Upper lobe of right lung (tissue), 1 donor: ENCODE results near the gene TDRD15. TPM values are rescaled to one million over a fixed set of nuclear protein-coding genes. Genes with fewer than 3 reads are reported as not detected.
A peak's percentile ranks its signal among the peaks of the same experiment; 100 is the strongest.

ENCODE experiments used
- ATAC-seq: fragments of 200-7000 bp; cut with Tn5 transposase; one replicate; pipeline ENCODE4 v1.9.1; 2020; ENCODE audit warnings: mild to moderate bottlenecking, moderate library complexity
- DNase-seq: peaks from one replicate; pipeline ENCODE4 v3.0.0-alpha.2; 2020
- H3K27ac ChIP-seq: fragments of 200-600 bp; one replicate; pipeline ENCODE4 v1.8.0; 2022
- H3K27me3 ChIP-seq: fragments of 200-600 bp; one replicate; pipeline ENCODE4 v1.8.0; 2022; ENCODE audit warnings: mild to moderate bottlenecking
- H3K36me3 ChIP-seq: fragments of 200-600 bp; one replicate; pipeline ENCODE4 v1.8.0; 2022
- H3K4me1 ChIP-seq: fragments of 200-600 bp; one replicate; pipeline ENCODE4 v1.8.0; 2022
- H3K4me3 ChIP-seq: fragments of 200-600 bp; one replicate; pipeline ENCODE4 v1.8.0; 2022; ENCODE audit warnings: mild to moderate bottlenecking
- H3K9me3 ChIP-seq: fragments of 200-600 bp; one replicate; pipeline ENCODE4 v1.8.0; 2022
- intact Hi-C: fragments of 100-400 bp; cut with DNase I; formaldehyde crosslinking; loops from one replicate; pipeline ENCODE4 v1.11.0; 2022
- total RNA-seq: library from RNA; stranded (reverse); fragmentation: NEBNext Ultra II Directional; extraction: Animal tissue kit (Norgen Biotek cat#: 25700); gene quantifications from one replicate; pipeline ENCODE4 v1.2.1, GENCODE V29; 2021
- TF ChIP-seq, protein P1 (sequence below): fragments of 200-600 bp; IDR thresholded peaks from one replicate; pipeline ENCODE4 v1.8.0; 2022; ENCODE audit warnings: antibody characterized with exemption
- donor health status: DM: no; HTN: yes; CAD: no; lungs with severe emphysema.

TDRD15 gene
- total RNA-seq, 1 donor from 2014 or later: not detected

DNA sequence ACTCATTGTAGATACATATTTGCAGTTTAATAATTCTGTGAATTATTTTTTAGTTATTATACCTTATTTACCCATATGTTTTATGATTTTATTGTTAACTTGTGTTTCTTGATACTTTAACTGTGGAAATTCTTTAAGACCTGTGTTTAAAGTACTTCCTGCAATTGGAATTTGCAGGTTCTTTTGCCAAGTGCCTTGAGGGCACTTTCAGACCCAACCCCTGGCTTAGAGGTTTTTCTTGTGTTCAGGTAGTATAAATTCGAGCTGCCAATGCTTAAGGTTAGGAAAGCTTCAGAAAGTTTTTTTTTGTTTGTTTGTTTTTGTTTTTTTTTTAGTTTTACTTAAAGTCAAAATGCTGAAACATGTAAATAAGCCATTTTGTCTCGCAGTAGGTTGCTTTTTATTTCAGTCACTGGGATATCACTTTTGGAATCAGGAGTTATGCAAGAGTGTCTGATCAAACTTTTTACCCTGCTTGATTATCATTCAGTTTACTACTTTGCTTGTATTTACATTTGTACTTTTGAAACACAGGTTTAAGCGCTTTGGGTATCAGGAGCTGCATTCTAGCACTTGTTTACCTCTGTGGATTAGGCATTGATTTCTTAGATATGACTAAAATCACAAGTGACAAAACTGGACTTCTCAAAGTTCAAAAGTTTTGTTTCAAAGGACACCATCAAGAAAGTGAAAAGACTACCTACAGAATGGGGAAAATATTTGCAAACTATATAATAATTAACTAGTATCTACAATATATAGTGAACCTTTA lies 31.8 kb downstream of the TDRD15 start:
- no peaks in the 10 kb centered on the region for H3K36me3 ChIP-seq
- no peaks in the 10 kb centered on the region for H3K27me3 ChIP-seq
- intact Hi-C loops: no loop called here
- TF ChIP-seq, protein P1, sequence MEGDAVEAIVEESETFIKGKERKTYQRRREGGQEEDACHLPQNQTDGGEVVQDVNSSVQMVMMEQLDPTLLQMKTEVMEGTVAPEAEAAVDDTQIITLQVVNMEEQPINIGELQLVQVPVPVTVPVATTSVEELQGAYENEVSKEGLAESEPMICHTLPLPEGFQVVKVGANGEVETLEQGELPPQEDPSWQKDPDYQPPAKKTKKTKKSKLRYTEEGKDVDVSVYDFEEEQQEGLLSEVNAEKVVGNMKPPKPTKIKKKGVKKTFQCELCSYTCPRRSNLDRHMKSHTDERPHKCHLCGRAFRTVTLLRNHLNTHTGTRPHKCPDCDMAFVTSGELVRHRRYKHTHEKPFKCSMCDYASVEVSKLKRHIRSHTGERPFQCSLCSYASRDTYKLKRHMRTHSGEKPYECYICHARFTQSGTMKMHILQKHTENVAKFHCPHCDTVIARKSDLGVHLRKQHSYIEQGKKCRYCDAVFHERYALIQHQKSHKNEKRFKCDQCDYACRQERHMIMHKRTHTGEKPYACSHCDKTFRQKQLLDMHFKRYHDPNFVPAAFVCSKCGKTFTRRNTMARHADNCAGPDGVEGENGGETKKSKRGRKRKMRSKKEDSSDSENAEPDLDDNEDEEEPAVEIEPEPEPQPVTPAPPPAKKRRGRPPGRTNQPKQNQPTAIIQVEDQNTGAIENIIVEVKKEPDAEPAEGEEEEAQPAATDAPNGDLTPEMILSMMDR: no peak
- no peak overlapping the region for H3K27ac ChIP-seq
- H3K9me3 ChIP-seq: no peaks in the 10 kb centered on the region
- no peak overlapping the region for H3K4me3 ChIP-seq
- ATAC-seq (no peak), DNase-seq (no peak)
- no peaks in the 10 kb centered on the region for H3K4me1 ChIP-seq

DNA sequence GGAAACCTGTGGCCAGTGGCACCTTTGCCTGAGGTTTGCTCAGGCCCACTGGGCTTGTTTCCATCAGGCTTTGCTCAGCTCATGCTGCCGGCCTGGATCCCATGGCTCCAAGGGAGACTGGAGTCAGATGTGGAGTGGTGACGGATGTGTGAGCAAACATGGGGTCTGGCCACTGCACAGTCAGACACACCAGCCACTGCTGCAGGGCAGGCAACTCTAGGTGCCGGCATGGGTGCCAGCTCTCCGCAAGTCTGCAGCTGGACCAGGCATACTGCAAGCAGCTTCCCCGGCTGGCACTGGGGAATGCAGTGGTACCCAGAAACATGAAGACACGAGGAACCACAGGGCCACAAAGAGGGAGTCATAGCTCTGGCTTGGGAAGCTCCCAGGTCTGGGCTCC lies 37.4 kb downstream of the TDRD15 start:
- ATAC-seq: no peak
- peak; percentile 61 for DNase-seq
- intact Hi-C loops: no loop called here
- Histone ChIP-seq H3K27me3 (no peaks in the 10 kb centered on the region), H3K4me1 (no peaks in the 10 kb centered on the region), H3K9me3 (no peaks in the 10 kb centered on the region), H3K4me3 (no peak overlapping the region), H3K27ac (no peak overlapping the region), H3K36me3 (no peaks in the 10 kb centered on the region)
- TF ChIP-seq, protein P1: no peak

DNA sequence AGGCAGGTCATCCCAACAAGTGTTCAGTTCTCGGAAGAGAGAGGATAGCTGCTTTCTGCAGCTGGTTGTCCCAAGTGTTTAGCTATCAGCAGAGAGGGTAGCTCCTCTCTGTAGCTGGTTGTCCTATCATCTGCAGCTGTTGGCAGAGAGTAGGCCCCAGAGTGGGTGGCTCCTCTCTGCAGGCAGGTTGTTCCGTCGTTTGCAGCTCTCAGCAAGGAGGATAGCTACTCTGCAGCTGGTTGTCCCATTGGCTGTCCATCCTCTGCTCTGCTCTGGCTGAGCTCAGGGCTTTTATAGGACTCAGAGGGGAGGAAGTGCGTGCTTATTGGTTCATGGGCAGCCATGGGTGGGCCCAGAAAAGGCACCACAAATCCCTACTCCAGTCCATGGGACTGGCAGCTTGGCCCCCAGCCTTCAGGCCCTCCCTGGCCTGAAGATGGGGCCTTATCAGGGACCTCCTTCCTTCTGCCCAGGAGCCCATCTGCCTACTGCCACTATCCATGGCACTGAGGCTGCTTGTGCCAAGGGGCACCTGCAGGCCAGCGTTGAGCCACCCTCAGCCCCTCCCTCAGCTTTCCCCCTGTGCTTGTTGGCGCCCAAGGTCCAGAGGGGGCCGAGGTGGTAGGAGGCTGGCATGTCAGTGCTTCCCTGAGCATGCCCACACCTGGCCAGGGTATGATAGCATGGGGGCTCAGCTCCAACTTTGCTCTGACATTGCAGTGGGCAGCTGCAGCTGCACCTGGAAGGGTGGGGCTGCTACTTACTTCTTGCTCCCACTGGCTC lies 38.3 kb downstream of the TDRD15 start:
- TF ChIP-seq, protein P1: no peak
- Histone ChIP-seq H3K4me1 (no peaks in the 10 kb centered on the region), H3K27ac (no peak overlapping the region), H3K27me3 (no peaks in the 10 kb centered on the region), H3K9me3 (no peaks in the 10 kb centered on the region), H3K4me3 (no peak overlapping the region), H3K36me3 (no peaks in the 10 kb centered on the region)
- DNase-seq: no peak
- ATAC-seq: peak; percentile 38
- intact Hi-C loops: no loop called here

GRCh38 chr2:21162615-21162878 lies 38.8 kb downstream of the TDRD15 start:
- TF ChIP-seq, protein P1: no peak
- Histone ChIP-seq H3K9me3 (no peaks in the 10 kb centered on the region), H3K4me1 (no peaks in the 10 kb centered on the region), H3K4me3 (no peak overlapping the region), H3K36me3 (no peaks in the 10 kb centered on the region), H3K27me3 (no peaks in the 10 kb centered on the region), H3K27ac (no peak overlapping the region)
- ATAC-seq (no peak), DNase-seq (no peak)
- intact Hi-C loops: no loop called here

DNA sequence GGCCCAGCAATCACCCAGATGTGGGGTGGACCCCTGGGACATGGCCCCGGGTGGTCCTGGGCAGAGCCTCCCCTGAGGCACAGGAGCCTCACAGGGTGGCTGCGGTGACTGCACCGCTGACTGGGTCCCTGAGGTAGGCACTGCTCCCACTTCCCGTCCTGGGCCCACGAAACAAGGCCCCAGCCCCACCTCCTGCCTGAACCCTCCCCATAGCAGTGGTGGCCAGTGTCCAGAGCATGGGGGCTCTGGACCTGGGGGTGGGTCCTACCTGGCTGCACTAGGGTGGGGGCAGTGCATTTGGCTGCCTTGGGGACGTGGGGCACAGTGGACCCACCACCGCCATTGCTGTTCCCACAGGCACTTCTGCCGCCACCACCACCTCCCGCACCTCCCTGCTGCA lies 39.4 kb downstream of the TDRD15 start:
- ATAC-seq (no peak), DNase-seq (no peak)
- Histone ChIP-seq H3K4me3 (no peak overlapping the region), H3K36me3 (no peaks in the 10 kb centered on the region), H3K4me1 (no peaks in the 10 kb centered on the region), H3K27me3 (no peaks in the 10 kb centered on the region), H3K27ac (no peak overlapping the region), H3K9me3 (no peaks in the 10 kb centered on the region)
- TF ChIP-seq, protein P1: no peak
- intact Hi-C loops: no loop called here
